Measurements from ENCODE around the gene SEC63. TPM values are rescaled to one million over a fixed set of nuclear protein-coding genes. Genes with fewer than 3 reads are reported as not detected.
"Not testable (repeated sequence)": the region's sequence is repeated elsewhere in the genome, so short reads cannot be mapped to it uniquely, and the experiment has no call there.

SEC63 gene
- total RNA-seq, 1 experiment from 2014 or later = 86.2 TPM

- H4K8ac ChIP-seq (replicated peaks; ENCODE audit: insufficient read length, low read depth, low read length) = no peak overlapping the region
- H3K27ac ChIP-seq (ENCODE audit: insufficient read length, low read depth, low read length) = no peak overlapping the region
- no peaks in the 10 kb centered on the region for H3K23me2 ChIP-seq (ENCODE audit: insufficient read length, low read depth, low read length, poor library complexity, severe bottlenecking)
- H3T11ph ChIP-seq (ENCODE audit: low read length) = no peak overlapping the region
- Mint-ChIP-seq H3K27ac (no peak overlapping the region), H3K9me3 (no peaks in the 10 kb centered on the region; a peak in 2 of 5 replicates), H3K27me3 (ENCODE audit: low read depth) (no peaks in the 10 kb centered on the region), H3K36me3 (ENCODE audit: insufficient read depth in 1 of 3, low read depth in 3 of 3) (peaks cover 0 to 8% (median 0%) of the 10 kb centered on the region in 3 experiments; a peak in 1 of 7 replicates), H3K4me3 (no peak overlapping the region), H3K4me1 (peaks cover 32 to 38% of the 10 kb centered on the region in 2 experiments)
- H3K4ac ChIP-seq (ENCODE audit: low read depth, low read length) = no peak overlapping the region
- no peak overlapping the region for H3K4me2 ChIP-seq (ENCODE audit: insufficient read depth, insufficient read length, low read length)
- H3K23ac ChIP-seq (ENCODE audit: insufficient read length, low read depth, low read length) = no peak overlapping the region
- H3K4me1 ChIP-seq (ENCODE audit: insufficient read depth, low read length) = peaks cover 2% of the 10 kb centered on the region; the same call in 1 of the 2 replicates
- DNase-seq = no peak
- no peak for TF ChIP-seq CTCF (conservative IDR thresholded peaks at IDR 0.05)
- no peak overlapping the region for H2AK5ac ChIP-seq (ENCODE audit: insufficient read length, low read length)
- no peak overlapping the region for H3K9ac ChIP-seq (ENCODE audit: extremely low read depth, insufficient read length, low read length)
- no peak overlapping the region for H3K18ac ChIP-seq (ENCODE audit: insufficient read length, low read depth, low read length)
- H3K56ac ChIP-seq (ENCODE audit: insufficient read length, low read depth, low read length) = no peak overlapping the region
- H3K14ac ChIP-seq (ENCODE audit: insufficient read depth, low read length) = no peak overlapping the region
- no peak overlapping the region for H4K5ac ChIP-seq (ENCODE audit: insufficient read length, low read depth, low read length)
- no peak overlapping the region for H2BK15ac ChIP-seq (ENCODE audit: low read depth, low read length)
- no peak overlapping the region for H2AFZ ChIP-seq (ENCODE audit: low read length)
- no peak overlapping the region for H2BK5ac ChIP-seq (ENCODE audit: insufficient read length, low read length)
- H2BK20ac ChIP-seq (ENCODE audit: low read depth, low read length, poor library complexity, severe bottlenecking) = no peak overlapping the region
- no peak overlapping the region for H4K91ac ChIP-seq (ENCODE audit: insufficient read length, low read depth, low read length)
- no peak overlapping the region for H2BK120ac ChIP-seq (ENCODE audit: low read depth, low read length, poor library complexity, severe bottlenecking)
- no peaks in the 10 kb centered on the region for H3K27me3 ChIP-seq (ENCODE audit: insufficient read depth, low read length)
- no peaks in the 10 kb centered on the region for H3K79me1 ChIP-seq (ENCODE audit: insufficient read depth, low read depth, low read length, poor library complexity, severe bottlenecking)
- no peaks in the 10 kb centered on the region for H4K20me1 ChIP-seq (ENCODE audit: control insufficient read depth, insufficient read depth, insufficient read length)
- no peak overlapping the region for H2BK12ac ChIP-seq (ENCODE audit: insufficient read length, low read depth, low read length)
- no peaks in the 10 kb centered on the region for H3K79me2 ChIP-seq (ENCODE audit: insufficient read depth, low read length)
- no peaks in the 10 kb centered on the region for H3K9me3 ChIP-seq (ENCODE audit: control insufficient read depth, low read depth, low read length)
Observed at GRCh38 chr6:107862383-107862782, 95.6 kb downstream of the SEC63 start.

GRCh38 chr6:107860963-107861362, 97.0 kb downstream of the SEC63 start:
- H3K4me1 Mint-ChIP-seq = peaks cover 25 to 31% of the 10 kb centered on the region in 2 experiments
- not testable (repeated sequence) for H3K4ac ChIP-seq (ENCODE audit: low read depth, low read length); H3K27me3 Mint-ChIP-seq (ENCODE audit: low read depth); H3K4me3 Mint-ChIP-seq; H4K20me1 ChIP-seq (ENCODE audit: control insufficient read depth, insufficient read depth, insufficient read length); H3T11ph ChIP-seq (ENCODE audit: low read length); H2BK20ac ChIP-seq (ENCODE audit: low read depth, low read length, poor library complexity, severe bottlenecking); H3K4me2 ChIP-seq (ENCODE audit: insufficient read depth, insufficient read length, low read length); H3K14ac ChIP-seq (ENCODE audit: insufficient read depth, low read length); H3K4me1 ChIP-seq (ENCODE audit: insufficient read depth, low read length); H3K18ac ChIP-seq (ENCODE audit: insufficient read length, low read depth, low read length); H3K9ac ChIP-seq (ENCODE audit: extremely low read depth, insufficient read length, low read length); H2BK12ac ChIP-seq (ENCODE audit: insufficient read length, low read depth, low read length); H3K27ac ChIP-seq (ENCODE audit: insufficient read length, low read depth, low read length); H2AFZ ChIP-seq (ENCODE audit: low read length); H4K8ac ChIP-seq (replicated peaks; ENCODE audit: insufficient read length, low read depth, low read length); H4K5ac ChIP-seq (ENCODE audit: insufficient read length, low read depth, low read length); H3K27ac Mint-ChIP-seq; H3K79me1 ChIP-seq (ENCODE audit: insufficient read depth, low read depth, low read length, poor library complexity, severe bottlenecking); H3K9me3 Mint-ChIP-seq; DNase-seq; H3K56ac ChIP-seq (ENCODE audit: insufficient read length, low read depth, low read length); H3K27me3 ChIP-seq (ENCODE audit: insufficient read depth, low read length); H3K23me2 ChIP-seq (ENCODE audit: insufficient read length, low read depth, low read length, poor library complexity, severe bottlenecking); H2AK5ac ChIP-seq (ENCODE audit: insufficient read length, low read length); H3K9me3 ChIP-seq (ENCODE audit: control insufficient read depth, low read depth, low read length); H2BK5ac ChIP-seq (ENCODE audit: insufficient read length, low read length); H3K36me3 Mint-ChIP-seq (ENCODE audit: insufficient read depth in 1 of 3, low read depth in 3 of 3); H2BK15ac ChIP-seq (ENCODE audit: low read depth, low read length); H3K23ac ChIP-seq (ENCODE audit: insufficient read length, low read depth, low read length); H4K91ac ChIP-seq (ENCODE audit: insufficient read length, low read depth, low read length); H3K79me2 ChIP-seq (ENCODE audit: insufficient read depth, low read length); H2BK120ac ChIP-seq (ENCODE audit: low read depth, low read length, poor library complexity, severe bottlenecking)
- WGBS (ENCODE audit: extremely low coverage, insufficient read length, low lambda C conversion rate) = no CpG with 5 or more reads among the region's 4 CpGs

All from H9 (cell line).